HG03280 (cell line): Measurements from ENCODE around the gene KRT79.
"Not testable (repeated sequence)": the region's sequence is repeated elsewhere in the genome, so short reads cannot be mapped to it uniquely, and the experiment has no call there.

ENCODE experiments used
- ATAC-seq: cut with Tn5 transposase; IDR thresholded peaks from one replicate; pipeline ENCODE4 v1.9.1; 2021; ENCODE audit warnings: mild to moderate bottlenecking, moderate library complexity; ENCODE audit not compliant: unreplicated experiment

Gene KRT79

DNA sequence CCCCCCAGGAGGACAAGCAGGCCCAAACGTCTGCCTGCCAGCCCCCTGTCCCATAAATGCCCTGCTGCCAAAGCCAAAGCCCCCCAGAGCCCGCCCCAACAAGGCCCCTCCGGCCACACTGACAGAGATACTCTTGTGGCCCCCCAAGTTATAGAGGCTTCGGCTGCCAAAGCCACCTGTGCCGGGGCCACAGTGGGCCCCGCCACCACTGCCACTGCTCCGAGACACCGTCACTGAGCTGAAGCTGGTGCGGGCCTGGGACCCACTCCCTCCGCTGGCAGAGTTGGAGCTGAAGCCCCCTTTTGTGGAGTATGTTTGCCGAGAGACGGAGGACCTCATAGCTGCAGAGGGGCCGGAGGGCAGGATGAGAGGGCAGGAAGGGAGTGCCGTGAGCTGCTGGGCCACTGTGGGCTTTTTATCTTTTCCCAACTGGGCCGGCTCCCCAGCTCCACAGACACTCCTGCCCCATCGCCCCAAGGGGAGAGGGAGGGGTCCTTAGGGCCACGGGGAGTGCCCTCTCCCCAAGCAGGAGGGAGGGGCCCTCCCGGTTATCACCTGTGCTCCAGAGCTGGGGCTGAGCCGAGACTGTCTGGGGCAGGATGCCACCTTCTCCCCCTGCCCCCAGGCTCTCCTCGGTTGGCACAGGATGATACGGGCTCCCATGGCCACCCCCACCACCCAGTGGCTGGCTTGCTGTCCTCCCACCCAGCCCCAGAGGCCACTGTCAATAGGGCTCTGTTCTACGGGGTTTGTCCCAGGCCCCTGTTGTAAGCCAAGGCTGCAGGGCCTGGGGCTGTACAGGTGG lies at the start of gene KRT79:
TSS of gene KRT79 (minus strand) at position 390 of the 805 bp plus-strand sequence. CDS start at position 339, 51 bp downstream.
- no peak for ATAC-seq

DNA sequence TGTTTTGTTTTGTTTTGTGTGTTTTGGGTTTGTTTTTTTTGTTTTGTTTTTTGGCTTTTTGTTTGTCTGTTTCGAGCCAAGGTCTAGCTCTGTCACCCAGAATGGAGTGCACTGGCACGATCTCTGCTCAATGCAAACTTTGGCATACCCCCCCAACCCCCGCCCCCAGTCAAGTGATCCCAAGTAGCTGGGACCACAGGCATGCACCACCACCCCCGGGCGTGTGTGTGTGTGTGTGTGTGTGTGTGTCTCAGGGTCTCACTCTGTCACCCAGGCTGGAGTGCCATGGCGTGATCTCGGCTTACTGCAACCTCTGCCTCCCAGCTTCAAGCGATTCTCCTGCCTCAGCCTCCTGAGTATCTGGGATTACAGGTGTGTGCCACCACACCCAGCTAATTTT lies 46.4 kb upstream of the KRT79 start:
- ATAC-seq = not testable (repeated sequence)

DNA sequence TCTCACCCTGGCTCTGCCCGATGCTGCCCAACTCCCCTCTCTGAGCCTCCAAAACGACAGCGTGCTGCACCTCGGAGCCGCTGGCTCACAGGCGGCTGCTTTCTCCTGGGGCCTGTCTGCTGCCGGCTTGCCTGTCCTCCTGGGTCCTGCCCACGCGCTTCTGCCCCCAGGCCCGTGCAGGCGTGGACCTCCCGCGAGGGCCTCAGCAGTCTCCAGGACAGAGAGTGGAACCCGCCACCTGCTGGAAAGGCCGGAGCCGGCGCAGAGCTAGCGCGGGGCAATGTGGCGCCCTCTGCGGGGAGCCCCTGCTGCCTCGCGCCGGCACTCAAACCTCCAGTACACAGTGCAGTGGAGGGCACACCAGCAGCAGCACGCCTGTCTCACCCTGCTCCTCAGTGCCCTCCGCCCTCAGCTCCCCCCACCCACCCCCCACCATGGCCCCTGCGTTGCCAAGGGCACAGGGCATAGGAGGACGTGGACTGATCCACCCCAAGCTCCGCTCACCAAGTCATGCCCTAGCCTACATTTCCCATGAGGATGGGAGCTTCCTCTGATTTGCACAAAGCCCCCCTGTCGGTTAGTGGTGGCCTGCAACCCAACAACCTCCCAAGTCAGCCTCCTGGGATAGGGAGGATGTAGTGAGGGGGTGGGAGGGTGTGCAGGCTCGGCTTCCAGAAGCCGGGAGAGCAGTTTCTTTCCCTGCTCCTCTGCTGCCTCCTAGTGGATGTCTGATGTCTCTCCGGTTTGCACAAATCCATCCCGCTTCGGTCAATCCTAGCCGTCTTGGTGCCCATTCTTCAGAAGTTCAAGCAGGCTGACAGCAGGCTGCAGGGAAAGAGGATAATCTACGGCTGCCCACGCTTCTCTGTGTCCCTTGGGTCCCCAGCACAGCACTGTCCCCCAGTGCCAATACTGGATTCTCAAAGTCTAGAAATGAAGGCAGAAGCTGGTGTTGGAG lies 45.6 kb upstream of the KRT79 start:
- peak; percentile 51 for ATAC-seq

DNA sequence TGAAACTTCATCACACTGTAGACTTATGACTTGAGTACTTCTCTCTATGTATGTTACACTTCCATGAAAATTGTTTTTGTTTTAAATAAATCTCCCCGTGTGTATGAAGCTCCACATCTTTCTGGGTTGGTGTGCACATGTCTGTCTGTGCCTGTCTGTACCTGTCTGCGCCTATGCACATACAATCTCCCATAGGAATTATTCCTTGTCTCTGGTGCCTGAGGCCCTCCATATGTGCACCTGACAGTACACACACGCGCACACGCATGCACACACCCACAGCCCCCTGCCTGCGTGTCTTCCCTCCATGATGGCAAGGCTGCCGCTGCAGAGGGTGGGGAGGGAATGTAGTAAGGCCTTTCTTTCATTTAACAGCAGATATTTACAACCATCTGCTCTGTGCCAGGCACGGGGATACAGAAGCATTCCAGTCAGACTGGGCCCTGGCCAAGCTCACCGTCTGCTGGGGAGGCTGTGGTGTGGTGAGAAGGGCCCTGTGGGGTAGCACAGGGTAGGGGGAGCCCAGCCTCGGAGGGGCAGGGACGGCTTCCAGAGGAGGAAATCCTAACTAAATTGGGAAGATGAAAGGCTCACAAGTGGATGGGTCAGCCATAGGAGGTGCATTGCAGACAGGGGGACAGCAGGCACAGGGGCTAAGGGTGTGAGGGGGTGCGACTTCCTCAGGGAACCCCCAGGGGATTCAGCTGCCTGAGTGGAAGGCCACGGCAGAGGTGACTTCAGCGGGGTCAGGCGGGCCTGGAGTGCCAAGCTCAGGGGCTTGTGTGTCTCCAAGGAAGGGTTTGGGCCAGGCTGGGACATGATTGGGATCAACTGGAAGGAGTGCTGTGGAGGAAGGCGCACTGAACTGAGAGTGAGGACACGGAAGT lies 44.6 kb upstream of the KRT79 start:
- no peak for ATAC-seq

DNA sequence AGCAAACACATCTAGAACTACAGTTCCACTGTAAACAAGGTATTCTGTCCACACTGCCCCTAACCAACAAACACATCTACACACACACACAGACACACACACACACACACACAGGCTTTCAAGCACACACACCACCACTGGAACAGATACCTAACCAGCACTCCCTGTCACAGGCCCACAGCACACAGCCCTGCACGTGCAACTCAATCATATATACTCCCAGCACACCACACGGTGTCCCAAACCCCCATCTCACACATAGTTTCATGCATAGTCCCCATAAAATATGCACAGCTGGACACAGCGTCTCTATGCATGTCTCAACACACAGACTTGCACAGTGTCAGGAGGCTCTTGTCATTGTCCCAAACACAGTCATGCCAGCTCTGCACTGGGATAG lies 43.1 kb upstream of the KRT79 start:
- no peak for ATAC-seq

DNA sequence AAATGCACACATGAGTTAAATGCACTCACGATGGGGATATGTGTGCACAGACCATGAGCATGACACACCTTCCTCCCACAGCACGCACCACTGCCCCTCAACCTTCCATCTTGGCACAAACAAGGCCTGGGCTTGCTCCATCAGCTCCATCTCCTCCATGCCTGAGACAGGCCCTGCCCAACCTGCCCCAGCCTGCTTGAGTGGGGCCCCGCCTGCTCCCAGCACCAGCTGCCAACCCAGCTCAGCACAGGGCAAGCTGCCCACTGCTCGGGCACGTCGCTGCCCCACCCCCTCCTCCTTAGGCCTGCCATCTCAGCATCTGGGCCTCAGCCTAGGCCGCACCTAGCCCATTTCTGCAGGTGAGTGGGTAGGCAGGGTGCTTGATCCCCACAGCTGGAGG lies 42.3 kb upstream of the KRT79 start:
- no peak for ATAC-seq

DNA sequence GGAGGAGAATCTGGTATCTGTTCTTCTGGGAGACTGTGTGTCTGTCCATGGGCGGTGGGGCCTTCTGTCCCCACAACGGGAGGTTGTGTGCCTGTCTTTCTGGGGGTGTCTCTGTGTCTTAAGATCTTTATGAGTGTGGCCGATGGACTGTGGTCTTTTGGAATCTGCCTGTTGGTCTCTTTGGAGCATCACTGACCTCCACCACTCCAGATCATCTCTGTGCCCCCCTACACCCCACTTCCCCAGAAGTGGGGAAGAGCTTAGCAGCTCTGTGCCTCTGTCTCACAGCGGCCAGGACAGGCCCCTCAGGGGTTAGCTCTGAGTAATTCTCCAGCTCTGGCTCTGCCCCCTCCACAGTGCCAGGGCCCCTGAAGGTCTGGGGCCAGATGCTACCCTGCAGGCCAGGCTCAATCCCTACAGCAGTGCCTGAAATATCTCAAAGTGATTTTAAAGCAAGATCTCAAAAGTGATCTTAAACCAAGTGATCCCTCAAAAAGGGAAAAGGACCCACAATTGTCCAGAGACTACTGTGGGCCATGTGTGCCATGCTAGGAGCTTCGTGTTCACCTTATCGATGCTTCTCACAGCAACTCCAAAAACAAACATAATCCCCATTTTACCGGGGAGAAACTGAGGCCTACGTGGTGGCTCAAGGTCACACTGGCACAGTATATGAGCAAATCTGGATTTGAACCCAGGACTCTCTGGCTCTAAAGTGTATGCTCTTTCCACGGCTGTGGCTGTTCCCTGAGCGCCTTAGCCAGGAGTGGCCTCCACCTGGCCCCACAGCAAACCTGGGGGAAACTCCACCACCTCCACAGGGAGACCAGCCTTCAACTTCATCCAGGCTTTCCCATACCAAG lies 40.7 kb upstream of the KRT79 start:
- no peak for ATAC-seq

DNA sequence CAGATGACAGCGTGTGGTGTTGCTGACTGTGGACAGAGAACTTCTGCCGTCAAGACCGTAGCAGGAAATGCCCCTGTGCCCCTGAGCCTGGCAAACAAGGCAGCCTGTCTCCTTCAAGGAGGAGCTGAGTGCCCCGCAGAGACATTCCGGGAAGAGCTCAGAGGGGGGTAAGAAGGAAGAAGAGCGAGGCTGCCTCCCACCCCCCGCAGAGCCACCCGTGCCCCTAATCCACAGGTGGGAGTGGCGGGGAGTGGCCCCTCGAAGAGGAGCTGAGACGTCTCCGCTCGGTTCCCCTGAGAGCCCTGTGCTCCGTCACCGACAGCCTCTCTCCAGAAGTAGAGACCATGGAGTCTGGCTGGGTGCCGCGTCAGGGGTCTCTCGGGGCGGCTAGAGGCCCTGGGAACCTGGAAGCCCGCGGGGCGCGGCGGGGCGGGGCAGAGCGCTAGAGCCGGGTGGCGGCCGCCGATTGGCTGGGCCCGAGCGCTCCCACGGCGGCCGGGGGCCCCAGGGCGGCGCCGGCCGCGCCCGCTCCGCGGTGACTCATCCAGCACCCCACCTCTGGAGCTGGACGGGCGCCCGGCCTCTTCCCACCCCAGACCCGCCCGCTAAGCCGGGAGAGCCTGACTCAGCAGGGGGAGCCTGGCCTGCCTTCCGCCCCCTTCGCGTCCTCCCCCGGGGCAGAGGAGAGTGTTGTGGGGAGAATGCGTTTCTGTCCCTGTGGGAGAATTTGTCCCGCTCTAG lies 39.9 kb upstream of the KRT79 start:
- no peak for ATAC-seq

DNA sequence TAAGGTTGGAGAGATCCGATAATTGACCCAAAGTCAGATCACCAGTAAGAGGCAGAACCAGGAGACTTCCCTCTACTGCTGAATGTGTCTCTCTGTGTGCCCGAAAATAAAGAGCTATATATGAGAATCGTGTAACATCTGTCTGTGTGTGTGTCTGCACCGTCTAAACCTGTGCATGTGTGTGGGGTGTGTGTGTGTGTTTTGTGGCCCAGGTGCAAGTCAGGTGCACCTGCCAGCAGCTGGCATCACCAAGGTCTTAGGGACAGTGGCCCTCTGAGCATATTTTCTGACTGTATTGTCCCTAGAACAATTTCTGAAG lies 39.4 kb upstream of the KRT79 start:
- no peak for ATAC-seq

DNA sequence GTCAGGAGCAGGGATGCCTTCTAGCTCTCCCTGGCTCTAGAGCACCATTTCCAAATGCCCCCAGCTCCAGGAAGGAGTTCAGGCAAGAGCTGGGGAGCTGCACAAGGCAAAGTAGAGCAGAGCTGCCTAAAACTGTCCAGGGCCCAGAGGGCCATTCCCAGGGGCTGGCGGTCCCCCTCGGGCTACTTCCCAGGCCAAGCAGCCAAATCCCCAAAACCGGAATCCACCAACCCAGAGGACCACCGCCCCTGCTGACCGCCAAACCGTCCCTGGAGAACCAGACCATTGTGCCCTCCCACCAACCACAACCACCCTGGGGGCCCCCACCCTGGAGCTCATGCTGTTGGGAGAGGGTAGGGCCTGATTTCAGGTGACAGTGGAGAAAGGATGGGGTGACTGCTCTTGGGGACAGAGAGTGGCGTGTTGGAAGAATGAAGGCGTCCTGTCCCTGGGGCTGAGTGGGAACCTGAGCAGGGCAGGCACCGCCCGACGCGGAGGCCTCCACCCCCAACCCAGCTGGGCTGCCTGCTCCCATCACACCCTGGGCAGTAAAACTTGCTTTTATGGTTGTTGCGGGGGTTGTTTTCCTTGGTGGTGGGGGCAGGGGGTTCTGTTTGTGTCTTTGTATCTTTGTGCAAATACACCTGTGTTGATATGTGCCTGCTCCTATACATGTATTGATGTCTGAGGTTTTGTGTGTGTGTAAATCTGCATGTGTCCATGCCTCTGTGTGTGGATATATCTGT lies 38.7 kb upstream of the KRT79 start:
- no peak for ATAC-seq

DNA sequence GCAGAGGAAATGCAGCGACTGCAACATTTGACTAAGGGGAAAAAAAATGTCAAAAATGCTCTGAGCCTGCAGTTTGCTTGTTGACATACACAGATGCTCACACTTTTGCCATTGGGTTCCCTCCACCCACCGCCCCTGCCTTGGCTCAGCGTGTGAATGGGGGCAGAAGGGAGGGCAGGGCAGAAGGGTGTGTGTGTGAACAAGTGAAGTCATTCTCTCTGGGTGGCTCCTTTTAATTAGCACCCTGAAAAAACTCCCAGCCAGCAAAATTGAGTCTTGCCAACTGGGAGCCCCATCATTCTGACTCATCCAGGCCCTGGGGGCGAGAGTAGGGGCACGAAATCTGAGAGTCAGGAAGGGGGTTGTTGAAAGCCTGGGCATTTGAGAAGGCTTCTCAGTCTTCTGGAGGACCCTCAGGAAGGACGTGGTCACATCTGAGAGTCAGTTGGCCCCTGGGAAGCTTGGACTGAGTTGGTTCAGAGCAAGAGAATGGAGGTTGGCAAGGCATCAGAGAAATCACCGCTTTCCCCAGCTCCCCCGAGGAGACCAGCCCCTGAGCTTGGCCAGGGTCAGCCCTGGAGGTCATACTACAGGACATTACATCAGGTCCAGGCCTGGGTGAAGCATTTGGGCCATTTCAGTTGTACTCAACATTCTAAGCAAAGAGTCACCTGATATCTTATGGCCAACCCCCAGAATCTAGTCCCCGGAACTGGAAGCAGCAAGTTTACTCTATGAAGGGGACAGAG lies 37.4 kb upstream of the KRT79 start:
- ATAC-seq = no peak

DNA sequence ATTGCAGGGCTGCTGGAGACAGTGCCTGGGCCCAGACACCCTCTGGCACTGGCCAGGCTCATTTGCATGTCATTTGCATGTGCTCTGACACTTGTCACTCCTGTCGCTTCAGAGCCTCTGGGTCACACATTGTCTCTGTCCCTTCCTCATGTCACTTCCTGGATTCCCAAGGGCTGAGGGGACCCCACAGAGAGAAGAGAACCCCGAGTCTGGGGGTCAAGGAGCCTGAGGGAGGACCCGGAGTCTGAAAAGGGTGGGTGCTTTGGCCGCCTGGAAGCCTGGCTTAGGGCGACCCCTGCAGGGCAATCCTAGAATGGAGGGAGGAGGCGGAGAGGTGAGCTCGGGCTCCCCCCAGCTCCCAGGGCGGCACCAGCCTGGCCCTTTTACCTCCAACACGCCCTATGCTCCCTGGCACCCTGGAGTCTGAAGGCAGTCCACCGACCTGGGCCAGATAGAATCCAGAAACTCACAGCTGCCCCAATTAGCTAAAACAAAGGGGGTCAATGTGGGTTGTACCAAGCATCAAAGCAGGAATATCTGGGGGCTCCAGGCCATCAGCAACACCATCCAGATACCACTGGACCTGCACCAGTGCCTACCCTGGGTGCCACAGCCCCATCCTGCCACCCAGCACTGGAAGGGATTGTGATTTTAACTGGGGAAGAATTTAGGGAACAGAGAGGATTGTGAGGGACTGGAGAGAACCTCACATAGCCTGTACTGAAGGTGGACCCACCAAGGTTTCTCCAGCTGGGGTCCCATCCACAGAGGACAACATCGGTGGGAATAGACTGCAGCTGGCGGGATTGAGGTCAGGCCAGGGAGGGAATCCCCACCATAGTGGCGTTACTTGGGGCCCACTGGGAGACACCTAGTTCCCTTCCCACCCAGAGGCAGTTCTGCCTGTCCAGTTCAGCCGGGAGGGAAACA lies 36.5 kb upstream of the KRT79 start:
- ATAC-seq = peak; percentile 65

DNA sequence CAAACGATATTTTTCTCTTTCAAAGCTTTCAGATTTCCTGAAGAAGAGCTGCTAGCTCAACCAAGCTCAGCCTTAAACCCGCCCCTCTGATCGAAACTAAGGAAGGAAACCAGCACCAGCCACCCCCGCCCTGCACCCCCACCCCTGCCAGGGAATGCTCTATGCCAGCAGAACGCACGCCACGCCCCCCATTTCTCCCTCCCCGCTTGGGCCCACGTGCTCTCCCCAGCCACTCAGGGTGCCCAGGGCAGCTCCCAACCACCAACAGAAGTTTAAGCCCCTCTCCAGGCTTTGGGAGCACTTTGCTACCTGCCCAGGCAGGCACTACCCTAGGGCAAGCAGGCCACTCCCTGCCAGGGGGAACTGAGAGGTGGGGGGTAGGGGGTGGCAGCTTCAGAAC lies 33.5 kb upstream of the KRT79 start:
- ATAC-seq = no peak

DNA sequence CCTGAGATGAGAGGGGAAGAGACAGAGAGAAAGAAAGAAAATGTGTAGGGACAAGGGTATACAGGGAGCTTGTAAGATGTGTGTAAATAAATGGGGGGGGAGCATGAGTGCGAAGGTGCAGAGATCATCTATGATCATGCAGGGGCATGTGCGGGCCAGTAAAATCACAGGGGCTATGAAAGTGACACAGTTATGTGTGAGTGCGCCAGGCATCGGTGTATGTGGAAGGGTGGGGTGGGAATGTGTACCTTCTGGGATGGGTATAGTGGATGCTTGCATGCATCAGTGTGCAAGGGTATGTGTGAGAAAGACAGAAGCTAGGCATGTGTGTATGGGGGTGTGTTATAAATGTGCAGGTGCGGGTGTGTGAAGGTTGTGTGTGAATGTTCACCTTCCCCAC lies 33.0 kb upstream of the KRT79 start:
- ATAC-seq = no peak

DNA sequence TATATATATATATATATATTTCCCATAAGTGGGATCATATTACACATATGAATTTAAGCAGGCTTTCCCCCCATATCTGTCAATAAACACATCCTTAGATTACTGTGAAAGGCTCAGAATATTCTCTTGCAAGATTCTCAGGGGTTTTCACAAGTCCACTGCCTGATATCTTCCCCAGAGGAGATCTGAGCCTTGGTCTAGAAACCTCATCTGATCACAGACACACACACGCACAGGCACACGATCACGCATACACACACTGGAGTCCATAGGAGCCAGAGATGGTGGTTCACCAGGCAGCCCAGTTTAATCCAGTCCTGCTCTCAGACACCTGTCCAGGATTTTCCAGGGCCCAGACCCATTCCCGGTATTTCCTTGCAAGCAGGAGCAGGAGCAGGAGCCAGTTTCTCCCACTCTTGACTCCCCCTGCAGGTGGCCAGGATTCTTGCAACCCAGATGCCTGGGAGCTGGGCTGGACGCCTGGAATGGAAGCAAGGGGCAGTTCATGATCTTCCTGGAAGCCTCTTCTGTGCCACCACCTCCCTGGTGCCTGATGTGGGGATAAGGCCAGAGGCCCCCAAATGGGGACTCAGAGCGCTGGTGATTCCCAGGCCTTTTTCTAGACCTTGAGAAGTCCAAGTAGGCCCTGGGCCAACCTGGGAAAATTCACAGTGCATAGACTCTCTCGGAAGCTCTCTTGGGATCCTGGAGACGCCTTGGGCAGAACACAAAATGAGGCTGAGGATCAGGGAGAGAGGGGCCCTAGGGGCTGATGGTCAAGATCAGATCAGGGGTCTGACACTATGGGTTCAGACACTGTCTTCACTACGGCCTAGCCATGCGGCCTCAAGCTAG lies 31.2 kb upstream of the KRT79 start:
- no peak for ATAC-seq

DNA sequence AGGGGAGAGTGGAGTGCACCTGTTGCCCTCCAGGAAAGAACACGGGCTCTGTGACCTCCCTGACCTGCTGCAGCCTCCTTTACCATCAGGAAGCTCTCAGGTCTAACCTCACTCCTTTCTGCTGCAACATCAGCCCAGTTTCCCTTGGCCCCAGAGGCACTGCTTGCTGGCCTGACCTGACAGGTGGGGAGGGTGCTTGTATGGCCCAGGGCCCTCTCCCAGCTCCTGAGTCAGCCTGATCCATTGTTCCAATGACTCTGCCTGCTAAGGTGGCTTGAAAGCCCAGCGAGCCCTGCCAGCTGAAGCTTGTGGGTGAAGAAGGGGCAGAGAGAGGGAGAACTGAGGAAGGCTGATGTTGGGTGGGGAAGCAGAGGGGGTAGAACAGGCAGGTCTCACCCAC lies 27.9 kb upstream of the KRT79 start:
- no peak for ATAC-seq
